MCF 10A (cell line): ENCODE measurements around the gene HMMR. TPM values are rescaled to one million over a fixed set of nuclear protein-coding genes. Genes with fewer than 3 reads are reported as not detected.

Experiments
- BruUV-seq: library from RNA; stranded (reverse); fragments of 400-500 nt; replicated peaks from 2 replicates; lab custom pipeline; 2021; lab: Mats Ljungman, UMichigan
- CTCF ChIA-PET: fragments of 300-600 bp; sonication (Branson Sonifier 250); formaldehyde crosslinking; extraction: SDS; loops from one replicate; lab custom pipeline; 2021; ENCODE audit warnings: antibody characterized with exemption, inconsistent platforms; lab: Yijun Ruan, JAX
- POLR2A ChIA-PET: fragments of 300-600, 350-650 bp; sonication (Branson Sonifier 250); formaldehyde crosslinking; extraction: SDS; loops from one replicate; lab custom pipeline; 2020; ENCODE audit warnings: antibody characterized with exemption, inconsistent platforms; lab: Yijun Ruan, JAX
- DNase-seq: peaks from one replicate; pipeline ENCODE4 v3.0.0-alpha.2; 2018; ENCODE audit not compliant: unreplicated experiment
- H3K27ac Mint-ChIP-seq: one replicate; pipeline ENCODE4 v1.8.0; 2022; ENCODE audit warnings: mild to moderate bottlenecking, low read depth, mixed read lengths; ENCODE audit not compliant: unreplicated experiment
- H3K27me3 Mint-ChIP-seq: one replicate; pipeline ENCODE4 v1.8.0; 2022; ENCODE audit warnings: mixed read lengths; ENCODE audit not compliant: insufficient read depth, unreplicated experiment
- H3K36me3 Mint-ChIP-seq: one replicate; pipeline ENCODE4 v1.8.0; 2022; ENCODE audit warnings: mild to moderate bottlenecking, moderate library complexity, mixed read lengths; ENCODE audit not compliant: insufficient read depth, unreplicated experiment
- H3K4me1 Mint-ChIP-seq: one replicate; pipeline ENCODE4 v1.8.0; 2022; ENCODE audit warnings: mixed read lengths; ENCODE audit not compliant: insufficient read depth, unreplicated experiment
- H3K4me3 Mint-ChIP-seq: one replicate; pipeline ENCODE4 v1.8.0; 2022; ENCODE audit warnings: mild to moderate bottlenecking, moderate library complexity, mixed read lengths; ENCODE audit not compliant: unreplicated experiment
- H3K9me3 Mint-ChIP-seq: one replicate; pipeline ENCODE4 v1.8.0; 2022; ENCODE audit warnings: mixed read lengths; ENCODE audit not compliant: unreplicated experiment
- CTCF ChIP-seq: fragments of 200-600 bp; IDR thresholded peaks from one replicate; pipeline ENCODE4 v1.8.0; 2022; ENCODE audit warnings: antibody characterized with exemption, mild to moderate bottlenecking; ENCODE audit not compliant: unreplicated experiment
- intact Hi-C: fragments of 100-400 bp; cut with micrococcal nuclease; formaldehyde crosslinking; loops from 2 replicates; pipeline ENCODE4 v1.14.1; 2022
- total RNA-seq: library from RNA; stranded (reverse); gene quantifications from 2 replicates; pipeline ENCODE4 v1.2.3, GENCODE V29; 2022

Gene HMMR
- total RNA-seq, 1 experiment from 2014 or later = 43.5 TPM

- Mint-ChIP-seq H3K36me3 (no peaks in the 10 kb centered on the region), H3K9me3 (no peaks in the 10 kb centered on the region), H3K27me3 (no peaks in the 10 kb centered on the region), H3K27ac (no peak overlapping the region), H3K4me1 (no peaks in the 10 kb centered on the region), H3K4me3 (no peak overlapping the region)
- ChIA-PET POLR2A (no interaction called here), CTCF (no interaction called here)
- BruUV-seq = no TSS peak
- no peak for DNase-seq
- no peak for TF ChIP-seq CTCF
- intact Hi-C loops = no loop called here
Measured at GRCh38 chr5:163540696-163541095, 80.3 kb downstream of the HMMR start.

Other genes starting within 250 kb of the HMMR start
- 169 and 196 TPM in 2 replicates for gene CCNG1, start 23.0 kb upstream of the HMMR start, total RNA-seq
- 57.8 and 68.0 TPM in 2 replicates for gene NUDCD2, start 530 bp upstream of the HMMR start, total RNA-seq
- gene MAT2B, start 45.0 kb downstream of the HMMR start, total RNA-seq = 67.5 and 70.9 TPM in 2 replicates